Body of pancreas (tissue), 4 donors: ENCODE measurements around the gene CTLA4. TPM values are rescaled to one million over a fixed set of nuclear protein-coding genes. Genes with fewer than 3 reads are reported as not detected.

ENCODE experiments used
- ATAC-seq: fragments of 150-250 bp; one replicate; pipeline ENCODE4 v1.9.1; 2016
- DNase-seq, 4 donors: peaks; one replicate each; pipeline ENCODE4 v3.0.0-alpha.2; 2019
- H3K27ac ChIP-seq, 4 donors: fragments of 200-600 bp; sonication (generic); 1 replicate in 3 of 4; 2 replicates in 1 of 4; pipeline versions ENCODE4 v1.5.1 to v1.6.1; 2016 to 2019; ENCODE audit warnings: mild to moderate bottlenecking in 1 of 4, mixed read lengths in 1 of 4, moderate library complexity in 1 of 4
- H3K27me3 ChIP-seq, 2 donors: fragments of 200-600 bp; sonication (generic); one replicate each; pipeline ENCODE4 v1.6.0; 2016; ENCODE audit warnings: mild to moderate bottlenecking in 1 of 2
- H3K36me3 ChIP-seq, 2 donors: fragments of 200-600 bp; sonication (generic); replicated peaks in 1 of 2; 2 replicates each; pipeline ENCODE4 v1.5.1; 2016; ENCODE audit warnings: low read depth in 2 of 2; ENCODE audit not compliant: insufficient read depth in 1 of 2
- H3K4me1 ChIP-seq: fragments of 200-600 bp; sonication (generic); one replicate; pipeline ENCODE4 v1.6.0; 2016
- H3K4me3 ChIP-seq, 2 donors: fragments of 200-600 bp; sonication (generic); 1 replicate in 1 of 2; 2 replicates in 1 of 2; pipeline ENCODE4 v1.5.1; 2016 to 2019
- H3K9me3 ChIP-seq, 3 donors: fragments of 200-600 bp; sonication (generic); 1 replicate in 2 of 3; 2 replicates in 1 of 3; pipeline ENCODE4 v1.5.1; 2016
- CTCF ChIP-seq, 7 experiments: fragments of 450-650 bp in 4 of 7; fragments of 200-600 bp in 3 of 7; sonication (generic) in 3 of 7; IDR thresholded peaks; one replicate each; pipeline ENCODE4 v1.5.1; 2016 to 2019; ENCODE audit warnings: antibody characterized with exemption in 7 of 7
- POLR2A ChIP-seq, 3 donors: fragments of 450-650 bp; IDR thresholded peaks; one replicate each; pipeline ENCODE4 v1.6.1; 2016; ENCODE audit warnings: antibody characterized with exemption in 3 of 3, mild to moderate bottlenecking in 2 of 3
- WGBS, 2 donors: methylation state at CpG; one replicate each; pipeline ENCODE4 v1.1.5; 2017; 5-methylcytosine and 5-hydroxymethylcytosine counted together
- intact Hi-C: fragments of 100-400 bp; cut with DNase I; formaldehyde crosslinking; loops from one replicate; pipeline ENCODE4 v1.15.1; 2023
- total RNA-seq, 2 donors: library from RNA; depleted of rRNA; stranded (reverse); fragments of >200 nt; gene quantifications; one replicate each; pipeline ENCODE4 v1.1.0, GENCODE V29; 2016

Gene CTLA4
- total RNA-seq, 2 donors from 2014 or later: not detected

- no peak for DNase-seq
- ATAC-seq: no peak
- Histone ChIP-seq H3K36me3 (no peaks in the 10 kb centered on the region), H3K27me3 (no peaks in the 10 kb centered on the region), H3K4me3 (no peak overlapping the region), H3K27ac (no peak overlapping the region), H3K9me3 (no peaks in the 10 kb centered on the region), H3K4me1 (peaks cover 5% of the 10 kb centered on the region)
- intact Hi-C loops: no loop called here
- TF ChIP-seq CTCF (IDR thresholded peaks at IDR 0.05) (no peak), POLR2A (IDR thresholded peaks at IDR 0.05) (no peak)
- WGBS, 2 donors: 91 to 97% methylated on average over 5 of the region's 5 CpGs
These were observed 25.9 kb upstream of the CTLA4 start for GRCh38 chr2:203841654-203842053.

- TF ChIP-seq CTCF (IDR thresholded peaks at IDR 0.05) (no peak), POLR2A (IDR thresholded peaks at IDR 0.05) (no peak)
- WGBS, 2 donors: 66 to 69% methylated on average over 5 of the region's 5 CpGs
- intact Hi-C loops: no loop called here
These were observed 25.2 kb upstream of the CTLA4 start for GRCh38 chr2:203842373-203842772.

GRCh38 chr2:203846490-203847105, 21.0 kb upstream of the CTLA4 start:
- peak; percentile 60 to 80 (median 74) for DNase-seq
- Histone ChIP-seq H3K36me3 (no peaks in the 10 kb centered on the region), H3K4me3 (no peak overlapping the region), H3K9me3 (no peaks in the 10 kb centered on the region), H3K27ac (peak overlapping the region; percentile 47 to 56 (median 54)), H3K27me3 (no peaks in the 10 kb centered on the region), H3K4me1 (peaks cover 17% of the 10 kb centered on the region)
- 41 to 46% methylated on average over 8 of the region's 8 CpGs for WGBS, 2 donors
- peak; percentile 89 for ATAC-seq
- TF ChIP-seq POLR2A (IDR thresholded peaks at IDR 0.05): no peak
- TF ChIP-seq CTCF (IDR thresholded peaks at IDR 0.05): peak in 1 of 7 experiments; percentile 11
- intact Hi-C loops: no loop called here

More at GRCh38 chr2:203842373-203842772, 25.2 kb upstream of the CTLA4 start:
- Histone ChIP-seq H3K4me3 (no peak overlapping the region), H3K36me3 (no peaks in the 10 kb centered on the region), H3K4me1 (peaks cover 12% of the 10 kb centered on the region), H3K9me3 (no peaks in the 10 kb centered on the region), H3K27me3 (no peaks in the 10 kb centered on the region), H3K27ac (no peak overlapping the region)
- ATAC-seq (no peak), DNase-seq (no peak)

- no peaks in the 10 kb centered on the region for H3K27me3 ChIP-seq
- DNase-seq: no peak
- no peak overlapping the region for H3K27ac ChIP-seq
- intact Hi-C loops: no loop called here
- H3K4me1 ChIP-seq: peaks cover 17% of the 10 kb centered on the region
- no peaks in the 10 kb centered on the region for H3K9me3 ChIP-seq
- no peak for TF ChIP-seq CTCF (IDR thresholded peaks at IDR 0.05)
- TF ChIP-seq POLR2A (IDR thresholded peaks at IDR 0.05): no peak
- no peak overlapping the region for H3K4me3 ChIP-seq
- no peaks in the 10 kb centered on the region for H3K36me3 ChIP-seq
- WGBS, 2 donors: 66 to 72% methylated on average over 2 of the region's 2 CpGs
- ATAC-seq: no peak
These were observed 18.6 kb upstream of the CTLA4 start for GRCh38 chr2:203849010-203849409.

GRCh38 chr2:203852760-203853159, 14.8 kb upstream of the CTLA4 start:
- H3K27me3 ChIP-seq: no peaks in the 10 kb centered on the region
- no peak for TF ChIP-seq POLR2A (IDR thresholded peaks at IDR 0.05)
- no peaks in the 10 kb centered on the region for H3K36me3 ChIP-seq

More at GRCh38 chr2:203852760-203853159, 14.8 kb upstream of the CTLA4 start:
- 67 to 88% methylated on average over 2 of the region's 2 CpGs for WGBS, 2 donors
- no peak for DNase-seq
- ATAC-seq: no peak
- Histone ChIP-seq H3K9me3 (no peaks in the 10 kb centered on the region), H3K27ac (no peak overlapping the region), H3K4me3 (no peak overlapping the region), H3K4me1 (peaks cover 1% of the 10 kb centered on the region)
- intact Hi-C loops: no loop called here
